Measurements from ENCODE around the gene KNSTRN.

- TF ChIP-seq POLR2A (IDR thresholded peaks at IDR 0.05) (no peak), CTCF (IDR thresholded peaks at IDR 0.05) (peak in 2 of 5 experiments; percentile 13 to 27)
Measured at GRCh38 chr15:40354408-40355171, 27.9 kb upstream of the KNSTRN start.
